H1 (cell line): Measurements from ENCODE around the gene DEPP1. TPM values are rescaled to one million over a fixed set of nuclear protein-coding genes. Genes with fewer than 3 reads are reported as not detected.

Experiments used
- ASH2L ChIP-seq: fragments of 200-600, 300-600 bp; sonication (generic); IDR thresholded peaks from one replicate; pipeline ENCODE4 v1.7.1; 2017; ENCODE audit warnings: low read length
- CBX8 ChIP-seq: fragments of 300-800, 300-1000 bp; sonication (generic); IDR thresholded peaks from 2 replicates; pipeline ENCODE4 v1.7.1; 2016; ENCODE audit warnings: low read depth, low read length, borderline replicate concordance
- POLR2AphosphoS5 ChIP-seq: IDR thresholded peaks from 2 replicates; pipeline ENCODE4 v1.6.1; 2011; ENCODE audit warnings: low read depth, low read length
- SAP30 ChIP-seq: fragments of 300-600 bp; sonication (generic); IDR thresholded peaks from 2 replicates; pipeline ENCODE4 v1.7.1; 2012; ENCODE audit warnings: low read length, moderate library complexity, mild to moderate bottlenecking, inconsistent platforms; ENCODE audit not compliant: insufficient read depth, insufficient replicate concordance
- SRF ChIP-seq: IDR thresholded peaks from 2 replicates; pipeline ENCODE4 v1.6.1; 2011; ENCODE audit warnings: mild to moderate bottlenecking, low read depth, low read length, moderate library complexity
- TCF12 ChIP-seq: IDR thresholded peaks from 2 replicates; pipeline ENCODE4 v1.6.1; 2011; ENCODE audit warnings: low read depth, mild to moderate bottlenecking, low read length
- polyA plus RNA-seq, 7 experiments: library from polyadenylated mRNA; depleted of rRNA in 3 of 7; stranded (reverse) in 5 of 7; unstranded in 2 of 7; fragments of >200 nt in 5 of 7; fragments of 200-250 nt in 2 of 7; gene quantifications; 1 replicate in 5 of 7; 2 replicates in 1 of 7; 4 replicates in 1 of 7; pipeline versions ENCODE4 v1.2.1 to v1.2.3, GENCODE V29; 2011 to 2013; ENCODE audit warnings: missing spikeins in 2 of 7, mixed read lengths in 2 of 7
- total RNA-seq: library from RNA; stranded (reverse); fragmentation: NEBNext Ultra II Directional; extraction: Animal tissue kit (Norgen Biotek cat#: 25700); gene quantifications from 2 replicates; pipeline ENCODE4 v1.2.1, GENCODE V29; 2021
- TF ChIP-seq, protein P1 (sequence below): fragments of 300-600 bp; sonication (generic); IDR thresholded peaks from 2 replicates; pipeline ENCODE4 v1.7.1; 2012; ENCODE audit warnings: low read length, moderate library complexity, mild to moderate bottlenecking, inconsistent platforms; ENCODE audit not compliant: insufficient replicate concordance

Gene DEPP1
- total and polyA plus RNA-seq, 2 of the 8 experiments (the other 6 are each of a cell fraction or from before 2014, with no cell fraction given) = 0.67 to 4.5 TPM

DNA sequence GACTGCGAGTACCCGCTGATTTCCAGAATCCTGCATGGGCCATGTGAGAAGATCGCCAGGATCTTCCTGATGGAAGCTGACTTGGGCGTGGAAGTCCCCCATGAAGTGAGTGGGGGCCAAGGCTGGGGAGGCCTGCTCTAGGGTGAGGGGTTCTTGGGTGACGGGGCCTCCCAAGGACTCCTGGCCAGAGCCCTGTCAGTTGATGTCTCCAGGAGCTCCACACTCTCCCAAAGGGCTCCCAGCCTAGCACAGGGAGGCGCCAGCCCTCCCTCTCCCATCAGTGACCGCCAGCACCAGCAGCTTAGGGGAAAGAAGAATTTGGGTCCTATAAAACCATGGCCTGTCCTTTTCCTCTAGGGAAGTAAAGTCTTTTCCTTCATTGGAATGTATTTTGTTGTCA is 12.4 kb upstream of the DEPP1 start (continued):
- TF ChIP-seq, protein P1, sequence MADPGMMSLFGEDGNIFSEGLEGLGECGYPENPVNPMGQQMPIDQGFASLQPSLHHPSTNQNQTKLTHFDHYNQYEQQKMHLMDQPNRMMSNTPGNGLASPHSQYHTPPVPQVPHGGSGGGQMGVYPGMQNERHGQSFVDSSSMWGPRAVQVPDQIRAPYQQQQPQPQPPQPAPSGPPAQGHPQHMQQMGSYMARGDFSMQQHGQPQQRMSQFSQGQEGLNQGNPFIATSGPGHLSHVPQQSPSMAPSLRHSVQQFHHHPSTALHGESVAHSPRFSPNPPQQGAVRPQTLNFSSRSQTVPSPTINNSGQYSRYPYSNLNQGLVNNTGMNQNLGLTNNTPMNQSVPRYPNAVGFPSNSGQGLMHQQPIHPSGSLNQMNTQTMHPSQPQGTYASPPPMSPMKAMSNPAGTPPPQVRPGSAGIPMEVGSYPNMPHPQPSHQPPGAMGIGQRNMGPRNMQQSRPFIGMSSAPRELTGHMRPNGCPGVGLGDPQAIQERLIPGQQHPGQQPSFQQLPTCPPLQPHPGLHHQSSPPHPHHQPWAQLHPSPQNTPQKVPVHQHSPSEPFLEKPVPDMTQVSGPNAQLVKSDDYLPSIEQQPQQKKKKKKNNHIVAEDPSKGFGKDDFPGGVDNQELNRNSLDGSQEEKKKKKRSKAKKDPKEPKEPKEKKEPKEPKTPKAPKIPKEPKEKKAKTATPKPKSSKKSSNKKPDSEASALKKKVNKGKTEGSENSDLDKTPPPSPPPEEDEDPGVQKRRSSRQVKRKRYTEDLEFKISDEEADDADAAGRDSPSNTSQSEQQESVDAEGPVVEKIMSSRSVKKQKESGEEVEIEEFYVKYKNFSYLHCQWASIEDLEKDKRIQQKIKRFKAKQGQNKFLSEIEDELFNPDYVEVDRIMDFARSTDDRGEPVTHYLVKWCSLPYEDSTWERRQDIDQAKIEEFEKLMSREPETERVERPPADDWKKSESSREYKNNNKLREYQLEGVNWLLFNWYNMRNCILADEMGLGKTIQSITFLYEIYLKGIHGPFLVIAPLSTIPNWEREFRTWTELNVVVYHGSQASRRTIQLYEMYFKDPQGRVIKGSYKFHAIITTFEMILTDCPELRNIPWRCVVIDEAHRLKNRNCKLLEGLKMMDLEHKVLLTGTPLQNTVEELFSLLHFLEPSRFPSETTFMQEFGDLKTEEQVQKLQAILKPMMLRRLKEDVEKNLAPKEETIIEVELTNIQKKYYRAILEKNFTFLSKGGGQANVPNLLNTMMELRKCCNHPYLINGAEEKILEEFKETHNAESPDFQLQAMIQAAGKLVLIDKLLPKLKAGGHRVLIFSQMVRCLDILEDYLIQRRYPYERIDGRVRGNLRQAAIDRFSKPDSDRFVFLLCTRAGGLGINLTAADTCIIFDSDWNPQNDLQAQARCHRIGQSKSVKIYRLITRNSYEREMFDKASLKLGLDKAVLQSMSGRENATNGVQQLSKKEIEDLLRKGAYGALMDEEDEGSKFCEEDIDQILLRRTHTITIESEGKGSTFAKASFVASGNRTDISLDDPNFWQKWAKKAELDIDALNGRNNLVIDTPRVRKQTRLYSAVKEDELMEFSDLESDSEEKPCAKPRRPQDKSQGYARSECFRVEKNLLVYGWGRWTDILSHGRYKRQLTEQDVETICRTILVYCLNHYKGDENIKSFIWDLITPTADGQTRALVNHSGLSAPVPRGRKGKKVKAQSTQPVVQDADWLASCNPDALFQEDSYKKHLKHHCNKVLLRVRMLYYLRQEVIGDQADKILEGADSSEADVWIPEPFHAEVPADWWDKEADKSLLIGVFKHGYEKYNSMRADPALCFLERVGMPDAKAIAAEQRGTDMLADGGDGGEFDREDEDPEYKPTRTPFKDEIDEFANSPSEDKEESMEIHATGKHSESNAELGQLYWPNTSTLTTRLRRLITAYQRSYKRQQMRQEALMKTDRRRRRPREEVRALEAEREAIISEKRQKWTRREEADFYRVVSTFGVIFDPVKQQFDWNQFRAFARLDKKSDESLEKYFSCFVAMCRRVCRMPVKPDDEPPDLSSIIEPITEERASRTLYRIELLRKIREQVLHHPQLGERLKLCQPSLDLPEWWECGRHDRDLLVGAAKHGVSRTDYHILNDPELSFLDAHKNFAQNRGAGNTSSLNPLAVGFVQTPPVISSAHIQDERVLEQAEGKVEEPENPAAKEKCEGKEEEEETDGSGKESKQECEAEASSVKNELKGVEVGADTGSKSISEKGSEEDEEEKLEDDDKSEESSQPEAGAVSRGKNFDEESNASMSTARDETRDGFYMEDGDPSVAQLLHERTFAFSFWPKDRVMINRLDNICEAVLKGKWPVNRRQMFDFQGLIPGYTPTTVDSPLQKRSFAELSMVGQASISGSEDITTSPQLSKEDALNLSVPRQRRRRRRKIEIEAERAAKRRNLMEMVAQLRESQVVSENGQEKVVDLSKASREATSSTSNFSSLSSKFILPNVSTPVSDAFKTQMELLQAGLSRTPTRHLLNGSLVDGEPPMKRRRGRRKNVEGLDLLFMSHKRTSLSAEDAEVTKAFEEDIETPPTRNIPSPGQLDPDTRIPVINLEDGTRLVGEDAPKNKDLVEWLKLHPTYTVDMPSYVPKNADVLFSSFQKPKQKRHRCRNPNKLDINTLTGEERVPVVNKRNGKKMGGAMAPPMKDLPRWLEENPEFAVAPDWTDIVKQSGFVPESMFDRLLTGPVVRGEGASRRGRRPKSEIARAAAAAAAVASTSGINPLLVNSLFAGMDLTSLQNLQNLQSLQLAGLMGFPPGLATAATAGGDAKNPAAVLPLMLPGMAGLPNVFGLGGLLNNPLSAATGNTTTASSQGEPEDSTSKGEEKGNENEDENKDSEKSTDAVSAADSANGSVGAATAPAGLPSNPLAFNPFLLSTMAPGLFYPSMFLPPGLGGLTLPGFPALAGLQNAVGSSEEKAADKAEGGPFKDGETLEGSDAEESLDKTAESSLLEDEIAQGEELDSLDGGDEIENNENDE = no peak
- TF ChIP-seq SAP30 = no peak
- no peak for TF ChIP-seq TCF12
- no peak for TF ChIP-seq POLR2AphosphoS5
- no peak for TF ChIP-seq ASH2L
- no peak for TF ChIP-seq CBX8
- no peak for TF ChIP-seq SRF
- TF ChIP-seq, all 59 proteins: peak for 0
